GM18868 (cell line): ENCODE results near the gene GREB1.

Source experiments
- ATAC-seq: cut with Tn5 transposase; IDR thresholded peaks from one replicate; pipeline ENCODE4 v1.9.1; 2021; ENCODE audit warnings: mild to moderate bottlenecking, moderate library complexity; ENCODE audit not compliant: unreplicated experiment

GREB1 gene

DNA sequence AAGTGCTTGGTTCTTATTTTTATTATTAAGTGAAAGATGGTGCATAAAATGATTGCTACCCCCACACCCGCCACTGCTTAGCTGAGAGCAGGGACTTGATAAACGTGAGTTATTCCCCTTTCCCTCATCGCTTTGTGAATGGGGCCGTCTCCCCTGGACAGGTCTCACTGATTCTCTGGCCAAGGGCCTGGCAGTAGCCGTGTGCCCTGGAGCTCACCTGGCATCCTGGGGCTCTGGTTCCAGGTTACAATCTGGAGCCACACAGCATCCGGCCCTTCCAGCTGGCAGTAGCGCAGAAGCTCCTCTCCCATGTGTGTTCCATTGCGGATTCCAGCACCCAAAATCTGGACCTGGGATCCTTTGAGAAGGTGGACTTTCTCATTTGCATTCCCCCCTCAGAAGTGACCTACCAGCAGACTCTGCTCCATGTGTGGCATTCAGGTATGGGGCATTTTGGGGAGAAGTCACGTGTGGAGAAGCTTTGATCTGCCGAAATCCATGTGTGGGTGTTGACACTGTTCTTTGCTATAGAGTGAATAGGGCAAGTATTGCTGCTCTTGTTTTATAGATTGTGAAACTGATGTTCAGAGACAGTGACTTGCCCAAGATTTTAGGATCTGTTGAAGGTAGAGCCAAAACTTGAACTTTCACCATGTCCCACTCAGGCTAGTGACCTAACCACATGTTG is 63.8 kb downstream of the GREB1 start:
- no peak for ATAC-seq

GRCh38 chr2:11598228-11598731 is 64.4 kb downstream of the GREB1 start:
- ATAC-seq = no peak

DNA sequence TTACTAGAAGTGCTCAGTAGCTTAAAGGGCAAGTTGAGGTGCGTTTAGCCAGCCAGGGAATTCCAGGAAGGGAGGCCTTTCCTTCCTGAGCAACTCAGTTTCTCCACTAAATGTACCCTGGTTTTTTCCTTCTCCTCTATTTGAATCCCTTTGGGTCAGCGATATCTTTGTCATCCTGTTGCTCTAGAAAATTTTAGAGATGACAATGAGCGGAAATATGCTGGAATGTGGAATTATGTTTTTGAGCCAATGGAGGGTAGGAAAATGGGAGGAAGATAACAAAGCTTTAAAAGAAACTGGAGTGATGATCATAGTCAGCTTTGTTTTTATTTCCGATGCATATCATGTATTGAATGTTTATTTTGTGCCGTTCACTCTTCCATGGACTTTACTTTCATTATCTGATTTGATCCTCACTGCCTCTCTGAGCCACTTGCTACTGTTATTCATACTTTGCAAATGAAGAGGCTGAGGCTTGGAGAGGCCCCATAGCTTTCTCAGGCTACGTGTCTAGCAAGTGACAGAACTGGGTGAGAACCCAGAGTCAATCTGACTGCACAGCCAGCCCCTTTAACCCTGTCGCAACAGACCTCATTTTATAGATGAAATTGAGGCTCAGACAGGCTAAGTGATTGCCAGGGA is 68.8 kb downstream of the GREB1 start:
- no peak for ATAC-seq

DNA sequence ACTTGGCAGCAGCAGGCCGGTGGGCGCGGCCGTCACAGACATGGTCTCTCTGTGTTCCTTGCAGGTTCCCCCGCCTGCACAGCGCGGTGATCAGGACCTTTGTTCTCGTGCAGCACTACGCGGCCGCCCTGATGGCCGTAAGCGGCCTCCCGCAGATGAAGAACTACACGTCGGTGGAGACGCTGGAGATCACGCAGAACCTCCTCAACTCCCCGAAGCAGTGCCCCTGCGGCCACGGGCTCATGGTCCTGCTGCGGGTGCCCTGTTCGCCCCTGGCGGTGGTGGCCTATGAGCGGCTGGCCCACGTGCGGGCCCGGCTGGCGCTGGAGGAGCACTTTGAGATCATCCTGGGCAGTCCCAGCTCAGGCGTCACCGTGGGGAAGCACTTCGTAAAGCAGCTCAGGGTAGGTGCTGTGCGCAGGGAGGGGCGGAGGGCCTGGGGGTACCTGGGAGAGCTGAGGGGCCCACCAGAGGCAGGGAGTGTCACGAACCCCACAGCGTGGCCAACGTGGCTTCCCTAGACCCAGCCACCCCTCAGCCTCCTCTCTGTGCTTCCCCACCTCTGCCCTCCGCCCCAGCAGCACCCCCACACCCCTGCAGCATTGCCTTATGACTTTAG is 76.9 kb downstream of the GREB1 start:
- ATAC-seq = no peak

DNA sequence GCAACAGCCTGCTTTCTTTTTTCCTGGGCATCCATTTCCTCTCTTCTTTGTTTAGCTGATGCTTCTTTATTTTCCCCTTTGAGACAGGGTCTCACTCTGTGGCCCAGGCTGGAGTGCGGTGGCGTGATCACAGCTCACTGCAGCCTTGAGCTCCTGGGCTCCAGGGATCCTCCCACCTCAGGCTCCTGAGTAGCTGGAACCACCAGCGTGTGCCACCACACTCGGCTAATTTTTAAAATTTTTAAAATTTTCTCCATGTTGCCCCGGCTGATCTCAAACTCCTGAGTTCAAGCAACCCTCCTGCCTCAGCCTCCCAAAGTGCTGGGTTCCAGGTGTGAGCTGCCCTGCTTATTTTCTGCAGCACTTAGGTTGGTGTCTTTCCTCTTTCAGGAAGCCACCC is 77.4 kb downstream of the GREB1 start:
- ATAC-seq = no peak

DNA sequence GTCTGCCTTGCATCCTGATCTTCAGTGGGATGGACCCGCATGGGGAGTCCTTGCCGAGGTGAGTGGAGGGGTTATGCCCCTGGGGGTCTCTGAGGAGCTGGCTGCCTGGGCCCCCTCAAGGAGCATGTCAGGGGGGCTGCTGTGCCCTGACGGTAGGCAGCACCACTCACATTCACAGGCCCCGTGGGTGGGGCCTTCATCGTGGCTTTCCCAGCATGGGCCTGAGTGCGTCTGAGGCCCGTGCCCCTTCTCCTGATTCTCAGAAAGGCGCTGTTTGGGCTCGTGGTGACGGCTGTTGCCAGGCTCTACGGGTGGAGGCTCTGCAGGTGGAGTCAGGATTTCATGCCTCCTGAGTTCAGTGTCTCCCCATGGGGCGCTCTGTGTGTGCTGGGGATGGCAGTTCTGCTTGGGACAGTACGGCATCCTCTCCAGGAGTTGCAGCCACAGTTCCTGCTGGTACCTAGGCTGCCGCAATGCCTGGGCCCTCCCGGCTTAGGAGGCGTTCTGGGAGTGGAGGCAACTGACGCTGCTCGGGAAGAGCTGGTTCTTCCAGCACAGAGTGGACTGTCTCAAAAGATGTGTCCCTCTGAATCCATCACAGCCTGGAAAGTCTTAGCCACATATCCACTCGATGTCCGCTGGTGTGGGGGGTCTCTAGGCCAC is 78.8 kb downstream of the GREB1 start:
- no peak for ATAC-seq

DNA sequence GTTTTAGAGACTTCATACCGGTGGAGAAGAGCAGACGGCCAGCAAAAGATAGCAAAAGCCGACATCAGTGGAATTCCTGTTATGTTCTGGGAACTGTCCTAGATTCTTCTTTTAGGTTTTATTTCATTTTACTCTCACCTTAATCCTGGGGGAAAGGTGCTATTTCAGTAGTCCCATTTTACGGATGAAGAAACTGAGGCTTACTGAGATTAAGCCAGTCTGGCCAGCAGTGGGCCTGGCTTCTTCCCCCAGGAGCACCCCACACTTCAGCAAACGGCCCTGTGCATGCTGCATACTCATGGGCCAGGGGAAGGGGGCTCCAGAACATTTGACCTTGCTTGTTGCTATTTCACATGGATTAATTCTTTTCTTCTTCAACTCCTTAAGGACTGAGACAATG is 79.5 kb downstream of the GREB1 start:
- ATAC-seq = no peak

DNA sequence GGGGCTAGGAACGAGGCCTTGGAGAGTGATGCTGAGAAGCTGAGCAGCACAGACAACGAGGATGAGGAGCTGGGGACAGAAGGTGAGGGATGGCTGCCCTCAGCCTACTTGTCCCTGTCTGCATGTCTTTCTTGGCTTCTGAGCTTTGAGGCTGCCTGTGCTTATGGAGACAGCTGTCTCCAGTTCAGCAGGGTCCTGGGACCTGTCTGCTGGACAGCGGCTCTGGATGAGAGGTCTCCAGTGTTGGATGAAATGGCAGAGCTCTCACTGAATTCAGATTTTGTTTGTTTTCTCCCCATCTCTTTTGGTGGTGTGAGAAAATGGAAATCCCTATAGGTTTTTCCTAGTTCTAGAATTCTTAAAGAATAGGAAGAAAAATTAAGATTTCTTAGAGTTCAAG is 81.4 kb downstream of the GREB1 start:
- ATAC-seq = no peak

- ATAC-seq = no peak
Observed at GRCh38 chr2:11616097-11616687, 82.3 kb downstream of the GREB1 start.

DNA sequence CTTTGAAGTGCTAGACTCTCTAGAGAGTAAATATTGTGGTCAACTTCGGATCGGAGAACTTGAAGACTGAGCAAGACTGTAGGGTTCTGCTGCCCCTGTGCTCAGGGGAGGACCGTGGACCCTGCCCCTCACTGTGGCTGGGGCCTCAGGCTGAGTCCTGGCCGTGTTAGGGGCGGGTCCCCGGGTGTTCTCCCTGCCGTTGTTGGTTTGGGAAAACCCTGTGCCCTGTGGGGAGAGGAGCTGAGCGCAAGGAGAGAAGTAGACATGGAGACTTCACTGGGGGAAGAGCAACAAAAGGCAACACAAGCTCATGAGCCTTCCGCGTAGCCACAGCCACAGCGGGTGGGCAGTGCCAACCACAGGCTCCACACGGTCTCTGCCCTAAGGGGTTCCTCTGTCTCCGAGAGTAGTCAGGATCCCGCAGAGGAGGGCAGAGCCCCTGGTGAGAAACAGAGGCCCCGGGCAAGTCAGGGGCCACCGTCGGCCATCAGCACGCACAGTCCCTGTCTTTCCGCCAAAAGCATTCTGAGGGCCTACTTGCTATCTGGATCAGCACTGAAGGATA is 83.1 kb downstream of the GREB1 start:
- ATAC-seq = no peak

GRCh38 chr2:11617527-11617926 is 83.7 kb downstream of the GREB1 start:
- ATAC-seq = no peak

GRCh38 chr2:11617984-11618707 is 84.3 kb downstream of the GREB1 start:
- no peak for ATAC-seq

DNA sequence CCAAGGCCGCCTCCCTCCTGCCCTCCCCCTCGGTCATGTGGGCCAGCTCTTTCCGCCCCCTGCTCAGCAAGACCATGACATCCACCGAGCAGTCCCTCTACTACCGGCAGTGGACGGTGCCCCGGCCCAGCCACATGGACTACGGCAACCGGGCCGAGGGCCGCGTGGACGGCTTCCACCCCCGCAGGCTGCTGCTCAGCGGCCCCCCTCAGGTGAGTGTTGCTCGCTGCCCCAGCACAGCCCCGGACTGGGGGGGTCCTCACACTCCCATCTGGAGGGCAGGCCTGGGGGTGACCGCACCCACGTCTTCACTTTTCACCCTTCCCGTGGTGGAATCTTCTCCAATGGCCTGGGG is 84.8 kb downstream of the GREB1 start:
- no peak for ATAC-seq

GRCh38 chr2:11621410-11621809 is 87.6 kb downstream of the GREB1 start:
- ATAC-seq = no peak

DNA sequence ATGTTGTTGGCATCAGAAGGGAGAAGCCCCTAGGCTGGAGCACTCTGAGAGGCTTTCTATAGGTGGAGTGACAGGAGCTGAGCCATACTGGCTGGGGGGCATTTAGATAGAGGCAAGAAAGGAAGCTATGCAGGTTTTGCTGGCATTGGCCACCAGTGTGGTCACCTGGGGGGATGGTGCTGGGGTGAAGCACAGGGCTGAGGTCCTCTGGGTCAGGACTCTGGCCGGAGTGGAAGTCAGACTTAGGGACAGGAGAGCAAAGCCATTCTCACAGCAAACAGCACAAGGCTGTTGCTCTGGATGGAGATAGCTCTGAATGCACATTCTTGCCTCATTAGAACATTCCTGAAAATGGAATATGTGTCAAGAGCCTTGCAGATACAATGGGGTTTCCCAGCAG is 88.8 kb downstream of the GREB1 start:
- no peak for ATAC-seq

DNA sequence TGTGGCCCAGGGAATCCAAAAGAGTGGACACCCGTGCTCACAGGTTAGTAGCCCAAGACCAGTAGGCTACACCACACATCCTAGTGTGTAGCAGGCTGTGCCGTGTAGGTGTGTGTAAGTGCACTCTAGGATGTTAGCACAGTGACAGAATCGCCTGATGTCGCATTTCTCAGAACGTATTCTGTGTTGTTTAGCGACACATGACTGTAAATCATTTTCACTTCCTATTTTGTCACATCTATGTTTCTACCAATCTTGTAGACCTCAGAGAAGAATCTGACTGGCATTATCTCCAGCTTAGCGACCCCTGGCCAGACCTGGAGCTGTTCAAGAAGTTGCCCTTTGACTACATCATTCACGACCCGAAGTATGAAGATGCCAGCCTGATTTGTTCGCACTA is 91.0 kb downstream of the GREB1 start:
- no peak for ATAC-seq

DNA sequence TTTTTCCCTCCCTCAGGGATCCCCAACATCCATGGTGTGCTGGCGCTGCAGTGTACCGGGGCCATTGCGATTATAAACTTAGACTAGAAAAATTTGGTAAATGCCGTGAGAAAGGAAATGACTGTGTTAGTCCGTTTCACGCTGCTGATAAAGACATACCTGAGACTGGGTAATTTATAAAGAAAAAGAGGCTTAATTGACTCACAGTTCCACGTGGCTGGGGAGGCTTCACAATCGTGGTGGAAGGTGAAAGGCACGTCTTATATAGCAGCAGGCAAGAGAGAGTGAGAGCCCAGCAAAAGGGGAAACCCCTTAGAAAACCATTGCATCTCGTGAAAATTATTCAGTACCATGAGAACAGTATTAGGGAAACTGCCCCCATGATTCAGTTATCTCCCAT is 91.8 kb downstream of the GREB1 start:
- no peak for ATAC-seq

- ATAC-seq = no peak
Observed at GRCh38 chr2:11628675-11629074, 94.8 kb downstream of the GREB1 start.

- no peak for ATAC-seq
Observed at GRCh38 chr2:11629215-11629614, 95.4 kb downstream of the GREB1 start.

- no peak for ATAC-seq
Observed at GRCh38 chr2:11629851-11630250, 96.0 kb downstream of the GREB1 start.
